ENCODE results near the gene KIF5C. TPM values are rescaled to one million over a fixed set of nuclear protein-coding genes. Genes with fewer than 3 reads are reported as not detected.

The KIF5C gene
- polyA plus RNA-seq, 1 experiment: 0.17 TPM

- Histone ChIP-seq H3K27me3 (ENCODE audit: control insufficient read depth, insufficient read depth, low read length) (0 out of 2 replicates have a peak, but pooled peaks cover 2% of the 10 kb centered on the region), H3K4me3 (ENCODE audit: low read depth, low read length) (no peak overlapping the region), H3K36me3 (ENCODE audit: control insufficient read depth, insufficient read depth, low read length) (no peaks in the 10 kb centered on the region)
- TF ChIP-seq, protein P1, sequence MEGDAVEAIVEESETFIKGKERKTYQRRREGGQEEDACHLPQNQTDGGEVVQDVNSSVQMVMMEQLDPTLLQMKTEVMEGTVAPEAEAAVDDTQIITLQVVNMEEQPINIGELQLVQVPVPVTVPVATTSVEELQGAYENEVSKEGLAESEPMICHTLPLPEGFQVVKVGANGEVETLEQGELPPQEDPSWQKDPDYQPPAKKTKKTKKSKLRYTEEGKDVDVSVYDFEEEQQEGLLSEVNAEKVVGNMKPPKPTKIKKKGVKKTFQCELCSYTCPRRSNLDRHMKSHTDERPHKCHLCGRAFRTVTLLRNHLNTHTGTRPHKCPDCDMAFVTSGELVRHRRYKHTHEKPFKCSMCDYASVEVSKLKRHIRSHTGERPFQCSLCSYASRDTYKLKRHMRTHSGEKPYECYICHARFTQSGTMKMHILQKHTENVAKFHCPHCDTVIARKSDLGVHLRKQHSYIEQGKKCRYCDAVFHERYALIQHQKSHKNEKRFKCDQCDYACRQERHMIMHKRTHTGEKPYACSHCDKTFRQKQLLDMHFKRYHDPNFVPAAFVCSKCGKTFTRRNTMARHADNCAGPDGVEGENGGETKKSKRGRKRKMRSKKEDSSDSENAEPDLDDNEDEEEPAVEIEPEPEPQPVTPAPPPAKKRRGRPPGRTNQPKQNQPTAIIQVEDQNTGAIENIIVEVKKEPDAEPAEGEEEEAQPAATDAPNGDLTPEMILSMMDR (IDR thresholded peaks at IDR 0.05; ENCODE audit: insufficient read depth, low read depth, low read length): no peak
- POLR2A ChIA-PET: no interaction called here
- no peak for DNase-seq (ENCODE audit: low read depth)
- CTCF ChIA-PET: no interaction called here
Observed at GRCh38 chr2:149042881-149043280, 167.9 kb downstream of the KIF5C start.

GRCh38 chr2:149044500-149044899 is 169.5 kb downstream of the KIF5C start:
- TF ChIP-seq, protein P1 (IDR thresholded peaks at IDR 0.05; ENCODE audit: insufficient read depth, low read depth, low read length): no peak
- no peak for DNase-seq (ENCODE audit: low read depth)
- POLR2A ChIA-PET: no interaction called here
- Histone ChIP-seq H3K4me3 (ENCODE audit: low read depth, low read length) (no peak overlapping the region), H3K27me3 (ENCODE audit: control insufficient read depth, insufficient read depth, low read length) (no peaks in the 10 kb centered on the region), H3K36me3 (ENCODE audit: control insufficient read depth, insufficient read depth, low read length) (no peaks in the 10 kb centered on the region)
- CTCF ChIA-PET: no interaction called here

DNA sequence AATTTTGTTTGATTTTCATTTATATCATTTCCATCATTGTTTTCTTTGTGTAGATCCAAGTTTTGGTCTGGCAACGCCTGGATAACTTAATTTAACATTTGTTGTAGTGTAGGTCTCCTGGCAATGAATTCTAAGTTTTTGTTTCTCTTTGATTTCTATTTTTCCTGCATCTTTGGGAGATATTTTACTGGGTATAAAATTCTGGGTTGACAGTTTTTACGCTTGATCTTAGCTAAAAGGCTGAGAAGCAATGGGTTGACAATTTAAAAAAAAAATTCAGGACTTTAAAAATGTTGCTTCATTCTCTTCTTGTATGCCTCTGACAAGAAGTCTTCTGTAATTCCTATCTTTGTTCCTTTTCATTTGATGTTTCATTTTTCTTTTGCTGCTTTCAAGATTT is 172.1 kb downstream of the KIF5C start:
- POLR2A ChIA-PET: no interaction called here
- Histone ChIP-seq H3K27me3 (ENCODE audit: control insufficient read depth, insufficient read depth, low read length) (no peaks in the 10 kb centered on the region), H3K36me3 (ENCODE audit: control insufficient read depth, insufficient read depth, low read length) (no peaks in the 10 kb centered on the region), H3K4me3 (ENCODE audit: low read depth, low read length) (no peak overlapping the region)
- CTCF ChIA-PET: no interaction called here
- no peak for DNase-seq (ENCODE audit: low read depth)
- TF ChIP-seq, protein P1 (IDR thresholded peaks at IDR 0.05; ENCODE audit: insufficient read depth, low read depth, low read length): no peak

- POLR2A ChIA-PET: no interaction called here
Observed at GRCh38 chr2:149049142-149049541, 174.1 kb downstream of the KIF5C start.

GRCh38 chr2:149050188-149050587 is 175.2 kb downstream of the KIF5C start:
- POLR2A ChIA-PET: no interaction called here
- H3K36me3 ChIP-seq (ENCODE audit: control insufficient read depth, insufficient read depth, low read length): no peaks in the 10 kb centered on the region
- CTCF ChIA-PET: interaction anchor here (0.7 to 1.5 kb wide), 2 partner anchors 9 to 33 kb away, joined by 3 to 4 read pairs; no protein-coding TSS in a partner anchor
- DNase-seq (ENCODE audit: low read depth): no peak
- TF ChIP-seq, protein P1 (IDR thresholded peaks at IDR 0.05; ENCODE audit: insufficient read depth, low read depth, low read length): no peak
- no peaks in the 10 kb centered on the region for H3K27me3 ChIP-seq (ENCODE audit: control insufficient read depth, insufficient read depth, low read length)
- no peak overlapping the region for H3K4me3 ChIP-seq (ENCODE audit: low read depth, low read length)

More at GRCh38 chr2:149049142-149049541, 174.1 kb downstream of the KIF5C start:
- no peak for DNase-seq (ENCODE audit: low read depth)
- CTCF ChIA-PET: interaction anchor here (1.1 kb wide), 1 partner anchor 10 kb away, joined by 3 read pairs; no protein-coding TSS in a partner anchor
- no peaks in the 10 kb centered on the region for H3K27me3 ChIP-seq (ENCODE audit: control insufficient read depth, insufficient read depth, low read length)
- H3K36me3 ChIP-seq (ENCODE audit: control insufficient read depth, insufficient read depth, low read length): no peaks in the 10 kb centered on the region
- TF ChIP-seq, protein P1 (IDR thresholded peaks at IDR 0.05; ENCODE audit: insufficient read depth, low read depth, low read length): no peak
- no peak overlapping the region for H3K4me3 ChIP-seq (ENCODE audit: low read depth, low read length)
